ENCODE data around the gene CHN1. TPM values are rescaled to one million over a fixed set of nuclear protein-coding genes. Genes with fewer than 3 reads are reported as not detected.

The CHN1 gene
- total RNA-seq, 1 donor from 2014 or later: 7.3 TPM

- H3K4me1 Mint-ChIP-seq (ENCODE audit: low read depth): peaks cover 6% of the 10 kb centered on the region
- DNase-seq (ENCODE audit: low spot score): no peak
- intact Hi-C loops (cut with micrococcal nuclease): no loop called here
- peaks cover 7% of the 10 kb centered on the region for H3K27me3 Mint-ChIP-seq (ENCODE audit: low read depth)
- no peak overlapping the region for H3K27ac Mint-ChIP-seq
- no peaks in the 10 kb centered on the region for H3K9me3 Mint-ChIP-seq
- H3K4me3 Mint-ChIP-seq (ENCODE audit: low read depth): no peak overlapping the region
- H3K36me3 Mint-ChIP-seq (ENCODE audit: low read depth): no peaks in the 10 kb centered on the region
These were observed 241.4 kb downstream of the CHN1 start for GRCh38 chr2:174763780-174764179.

GRCh38 chr2:174762464-174762863 is 242.7 kb downstream of the CHN1 start:
- no peak overlapping the region for H3K4me3 Mint-ChIP-seq (ENCODE audit: low read depth)
- DNase-seq (ENCODE audit: low spot score): no peak
- H3K4me1 Mint-ChIP-seq (ENCODE audit: low read depth): peaks cover 6% of the 10 kb centered on the region

GRCh38 chr2:174761837-174762236 is 243.3 kb downstream of the CHN1 start:
- H3K27ac Mint-ChIP-seq: no peak overlapping the region
- peaks cover 6% of the 10 kb centered on the region for H3K4me1 Mint-ChIP-seq (ENCODE audit: low read depth)
- no peak overlapping the region for H3K4me3 Mint-ChIP-seq (ENCODE audit: low read depth)
- intact Hi-C loops (cut with micrococcal nuclease): no loop called here
- DNase-seq (ENCODE audit: low spot score): no peak
- H3K27me3 Mint-ChIP-seq (ENCODE audit: low read depth): peaks cover 5% of the 10 kb centered on the region
- no peaks in the 10 kb centered on the region for H3K9me3 Mint-ChIP-seq
- no peaks in the 10 kb centered on the region for H3K36me3 Mint-ChIP-seq (ENCODE audit: low read depth)

More at GRCh38 chr2:174762464-174762863, 242.7 kb downstream of the CHN1 start:
- H3K36me3 Mint-ChIP-seq (ENCODE audit: low read depth): no peaks in the 10 kb centered on the region
- intact Hi-C loops (cut with micrococcal nuclease): no loop called here
- H3K9me3 Mint-ChIP-seq: no peaks in the 10 kb centered on the region
- H3K27me3 Mint-ChIP-seq (ENCODE audit: low read depth): peaks cover 5% of the 10 kb centered on the region
- no peak overlapping the region for H3K27ac Mint-ChIP-seq

- no peak overlapping the region for H3K27ac Mint-ChIP-seq
- H3K9me3 Mint-ChIP-seq: no peaks in the 10 kb centered on the region
- peaks cover 5% of the 10 kb centered on the region for H3K27me3 Mint-ChIP-seq (ENCODE audit: low read depth)
- no peak for DNase-seq (ENCODE audit: low spot score)
- H3K36me3 Mint-ChIP-seq (ENCODE audit: low read depth): no peaks in the 10 kb centered on the region
- no peak overlapping the region for H3K4me3 Mint-ChIP-seq (ENCODE audit: low read depth)
- H3K4me1 Mint-ChIP-seq (ENCODE audit: low read depth): peaks cover 6% of the 10 kb centered on the region
- intact Hi-C loops (cut with micrococcal nuclease): no loop called here
These were observed 244.2 kb downstream of the CHN1 start for GRCh38 chr2:174760845-174761473.

GRCh38 chr2:174759381-174760065 is 245.7 kb downstream of the CHN1 start:
- peaks cover 2% of the 10 kb centered on the region for H3K27me3 Mint-ChIP-seq (ENCODE audit: low read depth)
- no peaks in the 10 kb centered on the region for H3K9me3 Mint-ChIP-seq
- H3K4me3 Mint-ChIP-seq (ENCODE audit: low read depth): no peak overlapping the region
- intact Hi-C loops (cut with micrococcal nuclease): no loop called here
- H3K4me1 Mint-ChIP-seq (ENCODE audit: low read depth): peaks cover 6% of the 10 kb centered on the region
- H3K27ac Mint-ChIP-seq: no peak overlapping the region
- no peaks in the 10 kb centered on the region for H3K36me3 Mint-ChIP-seq (ENCODE audit: low read depth)
- DNase-seq (ENCODE audit: low spot score): no peak

- H3K27ac Mint-ChIP-seq: no peak overlapping the region
- no peak for DNase-seq (ENCODE audit: low spot score)
- intact Hi-C loops (cut with micrococcal nuclease): no loop called here
- no peaks in the 10 kb centered on the region for H3K9me3 Mint-ChIP-seq
- no peaks in the 10 kb centered on the region for H3K36me3 Mint-ChIP-seq (ENCODE audit: low read depth)
- H3K4me3 Mint-ChIP-seq (ENCODE audit: low read depth): no peak overlapping the region
- peaks cover 12% of the 10 kb centered on the region for H3K4me1 Mint-ChIP-seq (ENCODE audit: low read depth)
- no peaks in the 10 kb centered on the region for H3K27me3 Mint-ChIP-seq (ENCODE audit: low read depth)
These were observed 248.4 kb downstream of the CHN1 start for GRCh38 chr2:174756743-174757142.

GRCh38 chr2:174753038-174753633 is 252.0 kb downstream of the CHN1 start:
- H3K4me1 Mint-ChIP-seq (ENCODE audit: low read depth): peaks cover 29% of the 10 kb centered on the region
- H3K27me3 Mint-ChIP-seq (ENCODE audit: low read depth): peaks cover 3% of the 10 kb centered on the region
- H3K36me3 Mint-ChIP-seq (ENCODE audit: low read depth): no peaks in the 10 kb centered on the region
- peak overlapping the region; percentile 83 for H3K27ac Mint-ChIP-seq
- peak overlapping the region; percentile 30 for H3K4me3 Mint-ChIP-seq (ENCODE audit: low read depth)
- intact Hi-C loops (cut with micrococcal nuclease): loop anchor here (2.0 to 5.0 kb wide), 4 partner anchors 26 to 414 kb away; partner anchors contain the start of genes ATF2 and WIPF1
- DNase-seq (ENCODE audit: low spot score): no peak
- H3K9me3 Mint-ChIP-seq: no peaks in the 10 kb centered on the region

GRCh38 chr2:174752403-174753037 is 252.7 kb downstream of the CHN1 start:
- H3K27ac Mint-ChIP-seq: peak overlapping the region; percentile 83
- intact Hi-C loops (cut with micrococcal nuclease): loop anchor here (1.0 to 5.0 kb wide), 7 partner anchors 26 to 415 kb away; partner anchors contain the start of genes ATF2 and WIPF1
- H3K4me3 Mint-ChIP-seq (ENCODE audit: low read depth): peak overlapping the region; percentile 30
- H3K4me1 Mint-ChIP-seq (ENCODE audit: low read depth): peaks cover 29% of the 10 kb centered on the region
- no peaks in the 10 kb centered on the region for H3K9me3 Mint-ChIP-seq
- H3K27me3 Mint-ChIP-seq (ENCODE audit: low read depth): peaks cover 3% of the 10 kb centered on the region
- peak; percentile 36 for DNase-seq (ENCODE audit: low spot score)
- no peaks in the 10 kb centered on the region for H3K36me3 Mint-ChIP-seq (ENCODE audit: low read depth)

- Mint-ChIP-seq H3K4me3 (ENCODE audit: low read depth) (no peak overlapping the region), H3K27ac (peak overlapping the region; percentile 54), H3K9me3 (no peaks in the 10 kb centered on the region), H3K27me3 (ENCODE audit: low read depth) (peaks cover 5% of the 10 kb centered on the region), H3K36me3 (ENCODE audit: low read depth) (no peaks in the 10 kb centered on the region), H3K4me1 (ENCODE audit: low read depth) (peaks cover 29% of the 10 kb centered on the region)
- no peak for DNase-seq (ENCODE audit: low spot score)
- intact Hi-C loops (cut with micrococcal nuclease): loop anchor here (2.0 to 5.0 kb wide), 6 partner anchors 50 to 416 kb away; partner anchors contain the start of genes ATF2 and WIPF1
These were observed 254.2 kb downstream of the CHN1 start for GRCh38 chr2:174750923-174751441.

GRCh38 chr2:174749793-174750192 is 255.4 kb downstream of the CHN1 start:
- no peak overlapping the region for H3K4me3 Mint-ChIP-seq (ENCODE audit: low read depth)
- no peak for DNase-seq (ENCODE audit: low spot score)
- peaks cover 9% of the 10 kb centered on the region for H3K27me3 Mint-ChIP-seq (ENCODE audit: low read depth)

GRCh38 chr2:174748948-174749347 is 256.2 kb downstream of the CHN1 start:
- no peaks in the 10 kb centered on the region for H3K9me3 Mint-ChIP-seq
- peak; percentile 55 for DNase-seq (ENCODE audit: low spot score)
- intact Hi-C loops (cut with micrococcal nuclease): loop anchor here (2.0 kb wide), 1 partner anchor 242 kb away; no protein-coding TSS in a partner anchor
- peaks cover 9% of the 10 kb centered on the region for H3K27me3 Mint-ChIP-seq (ENCODE audit: low read depth)
- no peak overlapping the region for H3K27ac Mint-ChIP-seq
- H3K4me1 Mint-ChIP-seq (ENCODE audit: low read depth): peaks cover 29% of the 10 kb centered on the region
- H3K36me3 Mint-ChIP-seq (ENCODE audit: low read depth): no peaks in the 10 kb centered on the region
- no peak overlapping the region for H3K4me3 Mint-ChIP-seq (ENCODE audit: low read depth)

More at GRCh38 chr2:174749793-174750192, 255.4 kb downstream of the CHN1 start:
- Mint-ChIP-seq H3K9me3 (no peaks in the 10 kb centered on the region), H3K27ac (peak overlapping the region; percentile 1), H3K4me1 (ENCODE audit: low read depth) (peaks cover 29% of the 10 kb centered on the region), H3K36me3 (ENCODE audit: low read depth) (no peaks in the 10 kb centered on the region)
- intact Hi-C loops (cut with micrococcal nuclease): loop anchor here (2.0 to 5.0 kb wide), 7 partner anchors 49 to 418 kb away; partner anchors contain the start of genes ATF2 and WIPF1
